ENCODE data around the gene BAZ2A.

The BAZ2A gene

GRCh38 chr12:56565510-56566101 is 64.5 kb downstream of the BAZ2A start:
- TF ChIP-seq, protein P1, sequence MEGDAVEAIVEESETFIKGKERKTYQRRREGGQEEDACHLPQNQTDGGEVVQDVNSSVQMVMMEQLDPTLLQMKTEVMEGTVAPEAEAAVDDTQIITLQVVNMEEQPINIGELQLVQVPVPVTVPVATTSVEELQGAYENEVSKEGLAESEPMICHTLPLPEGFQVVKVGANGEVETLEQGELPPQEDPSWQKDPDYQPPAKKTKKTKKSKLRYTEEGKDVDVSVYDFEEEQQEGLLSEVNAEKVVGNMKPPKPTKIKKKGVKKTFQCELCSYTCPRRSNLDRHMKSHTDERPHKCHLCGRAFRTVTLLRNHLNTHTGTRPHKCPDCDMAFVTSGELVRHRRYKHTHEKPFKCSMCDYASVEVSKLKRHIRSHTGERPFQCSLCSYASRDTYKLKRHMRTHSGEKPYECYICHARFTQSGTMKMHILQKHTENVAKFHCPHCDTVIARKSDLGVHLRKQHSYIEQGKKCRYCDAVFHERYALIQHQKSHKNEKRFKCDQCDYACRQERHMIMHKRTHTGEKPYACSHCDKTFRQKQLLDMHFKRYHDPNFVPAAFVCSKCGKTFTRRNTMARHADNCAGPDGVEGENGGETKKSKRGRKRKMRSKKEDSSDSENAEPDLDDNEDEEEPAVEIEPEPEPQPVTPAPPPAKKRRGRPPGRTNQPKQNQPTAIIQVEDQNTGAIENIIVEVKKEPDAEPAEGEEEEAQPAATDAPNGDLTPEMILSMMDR (conservative IDR thresholded peaks at IDR 0.05; ENCODE audit: low read length): 0 out of 2 replicates have a peak, but pooled peaks have one; percentile 2
- H3K4me3 ChIP-seq (ENCODE audit: low read length): no peak overlapping the region
- DNase-seq (ENCODE audit: low read depth): peak; percentile 78

DNA sequence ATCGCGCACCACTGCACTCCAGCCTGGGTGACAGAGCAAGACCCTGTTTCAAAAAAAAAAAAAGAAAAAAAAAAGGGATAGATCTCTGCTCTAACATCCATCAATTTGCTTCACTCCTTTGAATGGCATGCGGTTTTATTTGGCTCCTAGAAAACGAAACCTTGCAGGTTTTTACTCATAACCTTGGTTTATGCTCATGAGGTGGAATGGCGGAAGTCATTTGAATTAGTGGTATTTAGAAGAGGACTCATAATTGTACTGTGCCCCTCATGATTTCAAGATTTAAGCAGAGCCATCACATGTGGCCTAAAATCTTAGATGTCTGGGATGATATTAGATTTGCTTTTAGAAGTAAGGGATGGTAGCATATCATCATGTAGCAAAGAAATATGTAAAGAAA is 79.1 kb downstream of the BAZ2A start:
- DNase-seq (ENCODE audit: low read depth): no peak
- TF ChIP-seq, protein P1 (conservative IDR thresholded peaks at IDR 0.05; ENCODE audit: low read length): no peak
- no peak overlapping the region for H3K4me3 ChIP-seq (ENCODE audit: low read length)

DNA sequence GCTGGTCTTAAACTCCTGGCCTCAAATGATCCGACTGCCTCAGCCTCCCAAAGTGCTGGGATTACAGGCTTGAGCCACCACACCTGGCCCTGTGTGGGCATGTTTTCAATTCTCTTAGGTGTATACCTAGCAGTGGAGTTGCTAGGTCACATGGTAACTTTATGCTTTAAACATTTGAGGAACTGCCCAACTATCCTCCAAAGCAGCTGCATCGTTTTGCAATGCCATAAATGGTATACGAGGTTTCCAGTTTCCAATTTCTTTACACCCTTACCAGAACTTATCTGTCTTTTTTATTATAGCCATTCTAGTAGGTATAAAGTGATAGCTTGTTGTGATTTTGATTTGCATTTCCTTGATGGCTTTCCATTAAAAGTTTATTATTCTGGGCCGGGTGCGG is 83.4 kb downstream of the BAZ2A start:
- no peak overlapping the region for H3K4me3 ChIP-seq (ENCODE audit: low read length)
- TF ChIP-seq, protein P1 (conservative IDR thresholded peaks at IDR 0.05; ENCODE audit: low read length): no peak
- no peak for DNase-seq (ENCODE audit: low read depth)

Measured in AG10803 (cell line).